Measurements from ENCODE around the gene SLC26A6.

The SLC26A6 gene

DNA sequence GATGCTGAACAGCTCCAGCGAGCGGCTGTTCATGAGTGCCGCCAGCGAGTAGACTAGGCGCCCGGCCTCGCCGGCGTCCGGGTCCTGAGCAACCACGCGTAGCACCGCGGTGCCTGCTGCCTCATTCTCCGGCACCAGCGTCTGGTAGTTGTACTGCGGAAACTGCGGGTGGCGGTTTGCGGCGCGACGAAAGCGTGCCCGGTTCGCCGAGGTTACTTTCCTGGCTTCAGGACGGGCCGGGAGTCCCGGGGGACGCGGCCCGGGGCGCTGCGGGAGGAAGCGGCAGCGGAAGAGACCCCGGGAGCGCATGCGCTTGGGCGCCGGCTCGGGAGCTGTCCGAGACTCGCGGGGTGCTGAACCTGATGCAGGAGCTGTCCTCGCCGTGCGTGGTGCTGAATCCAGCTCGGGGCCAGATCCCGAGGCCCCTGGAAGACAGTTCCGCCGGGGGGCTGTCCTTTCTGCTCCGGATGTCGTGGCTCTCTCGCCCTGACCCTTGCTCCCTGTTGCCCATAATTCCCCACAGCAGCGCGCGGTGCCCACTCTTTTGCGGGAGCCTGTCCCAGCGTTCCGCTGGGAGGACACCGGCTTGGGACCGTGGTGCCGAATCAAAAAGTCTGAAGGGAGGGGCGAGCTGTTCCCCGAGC is 26.4 kb upstream of the SLC26A6 start:
- DNase-seq: peak; percentile 63

DNA sequence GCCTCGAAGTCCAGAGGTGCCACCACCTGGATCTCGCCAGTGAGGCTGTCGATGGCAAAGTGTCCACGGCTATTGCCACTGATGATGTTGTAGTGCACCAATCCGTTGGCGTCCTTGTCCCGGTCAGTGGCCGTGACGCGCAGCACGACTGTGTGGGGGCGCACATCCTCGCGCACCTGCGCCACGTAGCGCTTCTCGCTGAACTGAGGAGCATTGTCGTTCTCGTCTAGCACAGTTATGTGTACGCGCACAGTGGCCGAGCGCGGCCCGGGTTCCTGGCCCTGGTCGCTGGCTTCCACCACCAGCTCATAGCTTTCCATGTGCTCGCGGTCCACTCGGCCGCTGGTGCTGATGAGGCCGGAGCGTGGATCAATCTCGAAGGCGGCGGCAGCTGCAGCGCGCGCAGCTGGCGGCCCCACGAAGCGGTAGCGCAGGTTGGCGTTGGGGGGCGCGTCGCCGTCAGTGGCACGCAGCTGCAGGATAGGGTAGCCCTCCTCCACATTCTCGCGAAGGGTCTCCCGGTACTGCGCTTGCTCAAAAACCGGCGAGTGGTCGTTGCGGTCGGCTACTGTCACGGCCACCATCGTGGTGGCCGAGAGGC is 25.6 kb upstream of the SLC26A6 start:
- no peak for DNase-seq

DNA sequence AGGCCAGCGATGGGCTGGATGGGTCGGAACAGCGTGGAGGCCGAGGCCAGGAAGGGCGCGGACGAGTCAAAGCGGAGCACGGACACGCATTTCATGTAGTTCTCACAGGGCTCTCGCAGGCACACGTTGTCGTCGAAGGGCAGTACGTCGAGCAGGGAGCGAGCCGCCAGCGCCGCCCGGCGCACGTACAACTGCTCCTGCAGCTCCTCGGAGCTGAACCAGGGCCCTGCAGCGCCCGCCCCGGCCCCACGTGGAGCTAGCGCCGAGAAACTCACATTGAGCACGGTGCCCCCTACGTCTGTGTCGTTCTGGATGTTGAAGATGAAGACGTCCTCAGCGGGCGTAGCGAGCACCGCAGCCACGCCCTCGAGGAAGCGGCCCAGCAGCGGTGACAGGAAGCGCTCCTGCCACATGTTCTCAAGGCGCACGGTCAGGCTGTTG is 21.6 kb upstream of the SLC26A6 start:
- DNase-seq: no peak

DNA sequence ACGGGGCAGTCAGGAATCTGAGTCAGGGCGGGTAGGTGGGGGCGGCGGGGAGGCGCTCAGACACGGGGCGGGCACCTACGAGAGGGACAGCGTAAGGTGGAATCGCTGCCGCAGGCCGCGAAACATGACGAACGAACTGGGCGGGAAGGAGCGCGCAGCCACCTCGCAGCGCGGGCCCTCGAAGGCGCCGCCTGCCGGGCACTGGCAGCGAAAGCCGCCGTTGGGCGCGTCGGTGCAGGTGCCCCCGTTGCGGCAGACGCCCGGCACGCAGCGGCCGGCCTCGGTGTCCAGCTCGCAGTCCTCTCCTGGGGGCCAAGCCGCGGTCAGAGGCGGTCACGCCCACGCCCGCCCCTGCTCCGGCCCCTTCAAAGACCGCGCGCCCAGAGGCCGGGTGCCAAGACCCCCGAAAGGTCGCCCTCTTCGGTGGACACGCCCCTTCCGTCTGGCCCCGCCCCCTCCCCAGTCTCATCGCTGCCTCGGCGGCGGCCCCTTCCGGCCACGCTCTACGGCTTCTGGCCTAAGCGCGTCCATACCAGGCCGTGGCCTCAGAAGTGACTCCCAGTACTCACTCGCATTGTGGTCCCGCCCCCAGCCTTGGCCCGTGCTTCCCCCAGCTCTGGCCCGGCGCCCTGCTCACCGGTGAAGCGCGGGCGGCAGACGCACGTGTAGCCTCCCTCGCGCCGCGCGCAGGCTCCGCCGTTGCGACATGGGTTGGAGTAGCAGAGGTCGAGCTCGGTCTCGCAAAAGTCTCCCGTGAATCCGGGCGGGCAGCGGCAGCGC is 21.0 kb upstream of the SLC26A6 start:
- peak; percentile 73 for DNase-seq

DNA sequence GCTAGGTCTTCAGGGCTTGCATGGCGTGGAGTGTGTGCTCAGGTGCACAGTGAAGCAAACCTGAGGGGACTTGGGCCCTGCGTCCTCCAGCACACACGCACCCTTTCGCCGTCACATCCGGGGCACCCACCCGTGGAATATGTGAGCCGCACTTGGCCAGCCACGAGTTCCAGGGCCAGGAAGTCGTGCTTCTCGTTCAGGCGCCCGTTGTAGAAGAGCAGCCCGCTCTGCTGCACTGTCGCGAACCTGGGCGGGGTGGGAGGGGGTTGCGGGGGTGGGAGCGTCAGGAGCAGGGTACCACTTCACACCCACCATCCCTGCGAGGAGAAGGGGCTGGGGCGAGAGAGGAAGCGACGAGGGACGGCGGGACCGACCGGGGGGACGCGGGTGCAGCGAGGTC is 20.3 kb upstream of the SLC26A6 start:
- DNase-seq: peak; percentile 40

DNA sequence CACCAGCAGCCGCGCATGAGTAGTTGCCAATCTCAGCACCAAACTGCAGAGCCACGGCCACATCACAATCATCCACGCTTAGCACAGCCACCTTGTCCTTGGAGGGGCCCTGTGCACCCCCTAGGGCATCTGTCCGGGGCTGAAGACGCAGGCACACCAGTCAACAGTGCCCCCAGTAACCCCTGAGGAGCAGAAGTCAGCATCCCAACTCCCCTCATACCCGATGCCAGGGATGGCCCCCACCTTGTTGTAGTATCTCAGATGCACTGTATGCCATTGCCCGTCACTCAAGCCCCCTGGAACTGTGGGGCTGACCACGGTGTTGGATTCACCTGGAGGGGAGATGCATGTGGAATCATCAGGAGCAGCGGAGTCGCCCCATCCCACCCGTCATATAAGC is 19.8 kb upstream of the SLC26A6 start:
- no peak for DNase-seq

DNA sequence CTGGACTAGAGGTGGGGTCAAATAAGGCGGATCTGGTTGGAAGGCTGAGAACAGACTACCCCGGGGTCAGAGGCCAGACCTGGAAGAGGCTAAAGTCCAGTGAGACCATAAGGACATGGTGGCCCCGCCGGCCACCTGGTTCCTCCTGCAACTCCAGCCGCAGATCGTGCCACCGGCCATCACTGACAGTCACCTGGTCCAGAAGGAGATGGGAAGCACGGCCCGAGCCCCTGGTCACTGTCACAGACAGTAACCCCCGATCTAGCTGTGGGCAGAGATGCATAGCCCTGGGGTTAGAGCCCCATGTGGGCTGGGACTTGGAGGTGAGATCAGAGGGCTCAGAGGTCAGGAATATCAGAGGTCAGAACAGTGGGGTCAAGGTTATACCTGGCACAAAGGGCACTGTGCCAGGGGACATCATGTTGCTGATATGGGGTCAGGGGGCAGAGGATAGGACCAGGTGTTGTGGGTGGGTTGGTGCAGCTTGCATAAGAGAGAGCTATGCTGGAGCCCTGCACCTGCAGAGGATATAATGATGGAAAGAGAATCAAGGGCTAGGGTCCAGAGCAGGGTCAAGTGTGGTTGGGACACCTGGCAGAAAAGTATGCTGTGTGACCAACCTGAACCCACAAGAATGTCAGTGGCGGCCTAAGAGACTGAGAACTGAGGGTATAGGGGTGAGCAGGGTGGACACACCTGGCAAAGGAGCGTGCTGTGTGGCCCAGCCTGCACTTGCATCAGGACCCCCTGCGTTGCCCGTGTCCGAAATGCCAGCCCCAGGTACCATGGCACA is 17.9 kb upstream of the SLC26A6 start:
- DNase-seq: no peak

DNA sequence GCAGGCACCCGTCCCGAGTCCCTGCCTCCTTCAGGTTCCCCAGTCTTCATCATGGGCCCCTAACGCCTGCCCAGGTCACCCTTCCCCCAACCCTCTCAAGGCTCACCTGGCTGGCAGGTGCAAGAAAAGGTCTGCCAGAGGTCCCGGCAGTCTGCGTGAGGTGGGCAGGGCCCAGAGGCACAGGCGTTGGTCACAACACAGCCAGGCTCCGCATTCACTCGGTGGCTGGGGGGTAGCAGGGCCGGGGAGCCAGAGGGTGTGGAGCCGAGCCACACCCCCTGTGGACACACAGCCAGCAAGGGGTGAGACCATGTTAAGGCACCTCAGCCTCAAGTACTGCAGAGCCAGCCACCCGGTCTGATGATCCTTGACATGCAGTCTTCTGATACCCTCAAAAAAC is 16.5 kb upstream of the SLC26A6 start:
- no peak for DNase-seq

DNA sequence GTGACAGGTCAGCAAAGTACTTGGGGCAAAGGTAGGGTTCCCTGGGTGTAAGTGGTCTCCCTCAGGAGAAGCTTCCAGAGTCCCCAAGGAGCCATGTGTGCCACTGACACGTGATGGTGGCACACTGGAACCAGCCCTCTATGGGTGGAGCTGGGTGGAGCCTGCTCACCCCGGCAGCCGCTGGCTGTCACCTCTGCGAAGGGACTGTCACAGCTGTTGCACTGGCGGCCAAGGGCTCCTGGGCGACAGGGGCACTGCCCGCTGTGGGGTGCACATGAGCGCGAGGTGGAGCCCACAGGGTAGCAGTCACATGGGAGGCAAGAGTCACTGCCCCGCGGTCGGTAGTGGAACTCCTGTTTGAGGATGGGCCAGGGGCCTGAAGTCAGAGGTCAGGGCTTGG is 15.5 kb upstream of the SLC26A6 start:
- no peak for DNase-seq

DNA sequence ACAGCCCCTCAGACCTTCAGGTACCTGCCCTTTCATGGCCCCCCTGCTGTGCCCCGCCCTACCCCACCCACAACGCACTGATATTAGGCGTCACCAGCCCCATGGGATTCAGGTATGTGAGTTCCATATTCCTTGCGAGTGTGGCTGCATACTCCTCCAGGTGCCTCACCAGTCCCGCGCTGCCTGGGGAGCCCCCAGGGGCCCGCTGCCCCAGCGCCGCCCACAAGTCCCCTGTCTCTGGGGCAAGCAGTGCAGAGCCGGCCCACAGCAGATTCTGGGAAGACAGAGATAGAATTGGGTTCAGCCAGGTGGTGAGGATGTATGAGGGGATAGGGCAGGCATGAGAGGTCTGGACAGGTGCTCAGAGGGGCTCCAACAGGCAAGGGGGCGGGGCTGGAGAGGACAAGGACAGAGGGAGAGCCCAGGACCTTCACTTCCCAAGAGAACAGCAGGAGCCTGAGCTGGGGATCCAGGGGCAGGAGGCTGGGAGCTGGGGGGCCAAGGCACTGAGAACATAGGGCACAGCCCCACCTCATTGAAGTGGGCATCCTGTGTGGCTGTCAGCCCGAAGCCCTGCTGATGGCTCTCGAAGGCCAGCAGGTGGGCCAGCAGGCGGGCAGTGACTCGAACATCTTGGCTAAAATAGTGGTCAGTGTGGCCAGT is 13.1 kb upstream of the SLC26A6 start:
- DNase-seq: no peak

DNA sequence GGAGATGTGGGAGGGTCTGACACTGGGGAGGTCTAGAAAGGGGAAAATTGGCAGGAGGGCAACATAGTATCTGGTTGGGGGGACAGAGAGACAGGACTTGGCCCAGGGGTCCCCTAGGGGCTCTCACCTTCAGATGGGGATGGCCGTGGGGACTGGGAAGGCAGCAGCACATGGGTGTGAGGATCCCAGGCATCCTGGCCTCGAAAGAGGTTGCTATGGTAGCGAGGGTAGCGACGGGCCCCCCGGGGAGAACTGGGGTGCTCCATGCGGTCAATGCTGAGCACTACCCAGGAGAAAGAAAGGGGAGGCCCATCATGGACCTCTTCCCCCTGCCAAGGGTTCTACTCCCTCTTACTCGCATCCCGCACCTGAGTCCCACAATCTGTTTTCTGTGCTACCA is 12.5 kb upstream of the SLC26A6 start:
- DNase-seq: no peak

DNA sequence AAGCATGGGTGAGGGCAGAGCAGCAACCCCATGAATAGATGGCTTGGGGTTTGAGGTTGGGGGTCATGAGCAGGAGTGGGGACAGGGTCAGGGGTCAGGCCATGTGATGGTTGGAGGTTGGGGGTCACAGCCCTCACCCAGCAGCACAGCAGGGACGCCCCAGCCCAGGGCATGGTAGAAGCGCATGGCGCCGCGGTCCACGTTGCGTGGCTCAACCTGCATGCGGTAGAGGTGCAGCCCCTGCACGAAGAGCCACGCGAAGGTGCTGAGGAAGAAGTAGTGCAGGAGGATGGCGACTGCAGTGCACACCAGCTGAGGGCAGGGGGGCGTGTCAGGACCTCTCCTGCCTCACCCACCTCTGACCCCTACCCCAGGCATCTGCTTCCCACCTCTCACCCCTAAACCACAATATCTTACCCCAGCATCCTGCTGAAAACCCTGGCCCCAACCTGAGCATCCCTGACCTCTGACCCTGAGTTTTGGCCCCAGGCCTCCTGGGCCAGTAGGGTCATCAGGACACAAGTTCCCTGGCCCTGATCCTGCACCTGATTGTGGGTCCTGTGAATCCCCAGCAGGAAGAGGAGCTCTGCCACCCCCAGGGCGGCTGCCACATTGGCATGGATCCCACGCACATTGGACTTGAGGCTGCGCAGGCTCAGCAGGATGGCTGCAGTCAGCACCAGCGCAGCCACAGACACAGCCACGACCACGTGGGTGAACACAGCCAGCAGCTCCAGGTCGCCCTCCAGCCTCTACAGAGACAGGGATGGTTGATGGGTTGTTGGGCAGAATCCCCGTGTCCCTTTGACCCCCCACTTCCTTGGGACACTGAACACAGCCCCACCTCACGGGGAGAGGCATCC is 9.9 kb upstream of the SLC26A6 start:
- DNase-seq: no peak

DNA sequence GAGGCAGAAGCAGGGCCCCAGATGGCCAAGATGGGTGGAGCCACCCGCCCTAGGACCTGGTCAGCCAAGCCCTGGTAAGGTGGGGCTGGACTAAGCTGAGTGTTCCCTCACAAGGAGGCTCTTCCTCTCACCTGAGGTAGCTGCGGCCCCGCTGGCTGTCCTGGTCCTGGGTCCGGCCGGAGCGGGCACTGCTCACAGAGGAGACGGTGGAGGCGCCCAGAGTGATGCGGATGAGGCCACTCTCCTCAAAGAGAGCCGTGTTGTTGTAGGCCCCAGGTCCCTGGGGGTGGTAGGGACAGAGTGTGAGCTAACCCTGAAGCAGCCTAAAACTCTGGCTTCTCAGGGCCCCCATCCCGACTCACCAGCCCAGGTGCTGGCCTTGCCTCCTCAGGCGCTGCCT is 7.3 kb upstream of the SLC26A6 start:
- no peak for DNase-seq

DNA sequence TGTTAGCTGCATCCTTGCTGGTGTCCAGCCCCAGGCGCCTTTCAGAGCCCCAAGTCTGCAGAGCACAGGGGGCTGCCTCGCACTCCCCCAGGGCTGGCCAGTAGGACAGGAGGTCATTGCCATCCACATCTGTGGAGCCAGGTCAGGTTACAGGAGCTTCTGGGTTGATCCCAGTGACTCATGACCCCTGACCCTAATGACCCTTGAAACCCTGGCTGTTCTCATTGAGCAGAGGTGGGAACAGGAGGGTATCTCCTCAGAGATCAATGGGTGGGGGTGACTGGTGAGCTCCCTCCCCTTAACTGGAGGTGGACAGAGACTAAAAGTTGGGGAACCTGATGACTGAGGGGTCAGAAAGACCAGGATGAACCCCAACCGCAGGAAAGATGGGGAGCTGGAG is 6.1 kb upstream of the SLC26A6 start:
- no peak for DNase-seq

DNA sequence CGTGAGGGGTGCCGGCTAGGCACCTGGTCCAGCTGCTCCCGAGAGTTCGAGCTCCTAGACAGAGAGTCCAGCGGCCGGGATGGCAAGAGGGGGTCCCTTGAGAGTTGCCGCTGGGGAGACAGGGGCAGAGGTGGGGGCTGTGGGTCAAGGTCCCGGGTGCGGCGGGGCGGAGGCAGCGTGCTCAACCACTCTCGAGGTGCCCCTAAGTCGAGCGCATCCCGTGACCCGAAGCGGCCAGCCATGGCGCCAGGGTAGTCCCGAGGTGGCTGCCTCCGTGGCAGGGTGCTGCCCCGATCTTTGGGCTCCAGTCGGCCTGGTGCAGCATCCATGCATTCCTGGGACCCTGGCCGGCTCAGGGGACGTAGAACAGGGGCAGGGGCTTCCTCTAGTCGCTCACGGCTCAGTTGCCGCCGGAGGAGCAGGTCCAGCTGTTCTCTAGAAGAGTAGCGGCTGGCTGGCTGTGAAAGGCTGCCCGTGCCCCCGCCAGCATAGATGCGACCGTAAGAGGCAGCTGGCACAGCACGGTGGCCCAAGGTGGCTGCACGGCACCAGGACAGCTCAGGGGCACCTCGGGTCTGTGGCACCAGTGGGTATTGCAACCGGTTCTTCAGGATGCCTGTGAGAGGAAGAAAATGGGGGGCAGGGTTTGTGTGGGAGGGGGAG is 4.8 kb upstream of the SLC26A6 start:
- no peak for DNase-seq

DNA sequence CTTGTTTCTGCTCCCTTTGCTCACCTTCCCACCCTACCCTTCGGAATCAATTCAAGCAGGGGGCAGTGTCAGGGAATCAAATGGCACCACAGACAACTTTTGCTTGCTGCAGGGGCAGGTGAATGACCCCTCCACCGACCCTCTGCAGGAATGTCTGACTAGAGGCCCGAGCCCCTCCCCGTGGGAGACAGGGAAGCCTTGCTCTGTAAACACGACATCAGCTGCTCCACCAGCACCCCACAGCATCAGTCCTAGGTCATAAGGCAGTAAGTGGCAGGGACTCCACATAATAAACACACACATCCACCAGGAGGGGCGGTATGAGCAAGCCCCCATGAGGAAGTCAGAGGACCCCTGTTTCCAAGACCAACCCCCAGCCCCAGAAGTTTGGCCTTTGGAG is 2.0 kb upstream of the SLC26A6 start:
- no peak for DNase-seq

DNA sequence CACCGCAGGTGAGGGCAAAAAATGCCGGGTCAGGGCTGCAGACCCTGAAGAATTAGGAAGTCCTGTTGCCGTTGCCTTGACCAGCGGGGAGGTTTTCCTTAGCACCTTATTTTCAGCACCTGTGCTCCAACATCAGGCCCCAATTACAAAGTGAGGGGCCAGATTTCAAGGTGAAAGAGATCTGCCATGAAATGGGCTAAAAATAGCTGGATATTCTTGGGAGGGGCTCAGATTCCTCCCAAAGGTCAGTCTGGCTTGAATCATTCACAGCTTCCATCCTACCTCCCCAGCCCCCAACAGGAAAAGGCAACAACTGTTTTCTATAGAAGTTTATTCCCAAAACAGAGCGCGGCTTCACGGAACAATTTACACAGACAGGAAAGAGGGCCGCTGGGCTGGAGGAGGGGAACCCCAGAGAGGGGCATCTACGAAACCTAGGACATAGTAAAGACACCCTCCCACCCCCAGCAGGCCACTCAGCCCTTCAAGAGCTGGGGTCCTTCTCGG is 941 bp upstream of the SLC26A6 start:
- no peak for DNase-seq

DNA sequence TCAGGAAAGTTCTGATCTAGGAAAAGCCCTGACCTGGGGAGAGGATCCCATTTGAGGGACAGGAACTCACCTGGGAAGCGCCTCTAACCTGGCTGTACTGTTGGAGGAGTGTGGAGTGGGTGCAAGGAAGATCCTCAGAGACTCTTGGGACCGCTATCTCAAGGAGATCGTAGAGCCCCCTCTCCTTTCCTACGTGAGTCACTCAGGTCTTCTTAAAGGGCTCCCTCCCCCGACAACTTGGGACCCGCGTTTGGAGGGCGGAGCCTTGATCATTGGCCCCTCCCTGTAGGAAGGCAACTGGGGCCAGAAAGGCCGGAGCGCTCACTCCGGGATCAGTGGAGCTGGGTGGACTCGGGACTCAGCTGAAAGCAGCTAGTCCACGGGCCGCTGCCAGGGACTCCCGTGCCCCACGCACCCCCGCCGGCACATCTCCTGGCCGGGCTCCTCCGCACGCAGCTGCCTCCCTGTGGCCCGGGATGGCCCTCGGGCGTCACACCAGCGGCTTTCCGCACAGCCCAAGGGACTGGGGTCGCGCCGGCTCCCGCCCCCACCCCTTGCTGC is 520 bp downstream of the SLC26A6 start:
- DNase-seq: peak; percentile 28

DNA sequence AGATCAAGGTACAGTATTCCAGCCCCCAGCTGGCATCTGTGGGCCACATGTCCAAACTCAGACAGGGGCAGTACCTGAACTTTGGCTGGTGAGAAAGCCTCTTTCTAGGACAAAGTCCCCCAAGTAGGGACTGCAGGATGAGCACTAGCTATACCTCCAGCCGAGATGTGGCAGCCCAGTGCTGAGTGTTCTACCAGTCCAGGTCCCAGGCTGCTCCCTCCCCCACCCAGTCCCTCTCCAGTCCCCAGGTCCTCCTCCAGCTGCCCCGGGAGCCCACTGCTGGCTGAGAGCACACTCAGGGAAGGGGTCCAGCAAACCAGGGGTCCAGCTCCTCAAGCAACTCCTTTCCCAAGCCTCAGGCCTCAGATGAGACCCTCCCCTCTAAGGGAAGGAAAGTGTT is 1.5 kb downstream of the SLC26A6 start:
- no peak for DNase-seq

DNA sequence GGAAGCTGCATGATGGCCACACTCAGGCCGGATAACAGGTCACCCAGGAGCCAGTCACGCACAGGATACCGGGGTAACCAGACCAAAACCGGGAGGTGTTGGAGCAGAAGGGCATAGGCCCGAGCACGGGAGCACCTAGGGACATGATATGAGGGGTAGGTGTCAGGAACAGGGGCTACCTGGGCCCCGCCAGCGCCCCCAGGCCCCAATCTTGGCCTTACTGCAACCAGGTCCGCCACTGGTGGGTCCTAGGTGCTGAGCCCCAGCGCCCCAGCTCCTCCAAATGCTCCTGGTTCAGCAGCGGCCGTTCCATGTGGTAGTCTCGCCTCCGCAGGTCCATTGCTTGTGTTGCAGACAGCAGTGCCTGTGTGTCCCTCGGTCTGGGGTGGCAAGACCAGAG is 2.0 kb downstream of the SLC26A6 start:
- DNase-seq: no peak
